ENCODE measurements around the gene KCNMA1. TPM values are rescaled to one million over a fixed set of nuclear protein-coding genes. Genes with fewer than 3 reads are reported as not detected.

The KCNMA1 gene
- total RNA-seq, 1 donor from 2014 or later: 41.3 TPM

DNA sequence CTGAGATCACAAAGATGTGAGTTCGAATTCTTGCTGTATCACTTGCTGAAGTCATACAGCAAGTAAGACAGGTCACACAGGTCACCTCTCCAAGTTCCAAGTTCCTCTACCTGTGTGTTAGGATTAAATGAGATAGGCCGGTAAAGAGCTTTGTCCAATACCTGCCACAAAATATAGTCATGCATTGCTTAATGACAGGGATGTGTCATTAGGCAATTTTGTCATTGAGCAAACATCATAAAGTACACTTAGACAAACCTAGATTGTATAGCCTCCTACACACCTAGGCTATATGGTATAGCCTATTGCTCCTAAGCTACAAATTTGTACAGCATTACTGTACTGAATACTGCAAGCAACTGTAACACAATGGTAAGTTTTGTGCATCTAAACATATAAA, 469.4 kb downstream of the KCNMA1 start:
- H3K27me3 ChIP-seq (ENCODE audit: low read depth): no peaks in the 10 kb centered on the region
- DNase-seq: no peak
- no peak for ATAC-seq
- no peak overlapping the region for H3K27ac ChIP-seq
- H3K4me1 ChIP-seq: no peaks in the 10 kb centered on the region
- no peaks in the 10 kb centered on the region for H3K9me3 ChIP-seq
- intact Hi-C loops (cut with DNase I): no loop called here
- no peaks in the 10 kb centered on the region for H3K36me3 ChIP-seq
- TF ChIP-seq, protein P1, sequence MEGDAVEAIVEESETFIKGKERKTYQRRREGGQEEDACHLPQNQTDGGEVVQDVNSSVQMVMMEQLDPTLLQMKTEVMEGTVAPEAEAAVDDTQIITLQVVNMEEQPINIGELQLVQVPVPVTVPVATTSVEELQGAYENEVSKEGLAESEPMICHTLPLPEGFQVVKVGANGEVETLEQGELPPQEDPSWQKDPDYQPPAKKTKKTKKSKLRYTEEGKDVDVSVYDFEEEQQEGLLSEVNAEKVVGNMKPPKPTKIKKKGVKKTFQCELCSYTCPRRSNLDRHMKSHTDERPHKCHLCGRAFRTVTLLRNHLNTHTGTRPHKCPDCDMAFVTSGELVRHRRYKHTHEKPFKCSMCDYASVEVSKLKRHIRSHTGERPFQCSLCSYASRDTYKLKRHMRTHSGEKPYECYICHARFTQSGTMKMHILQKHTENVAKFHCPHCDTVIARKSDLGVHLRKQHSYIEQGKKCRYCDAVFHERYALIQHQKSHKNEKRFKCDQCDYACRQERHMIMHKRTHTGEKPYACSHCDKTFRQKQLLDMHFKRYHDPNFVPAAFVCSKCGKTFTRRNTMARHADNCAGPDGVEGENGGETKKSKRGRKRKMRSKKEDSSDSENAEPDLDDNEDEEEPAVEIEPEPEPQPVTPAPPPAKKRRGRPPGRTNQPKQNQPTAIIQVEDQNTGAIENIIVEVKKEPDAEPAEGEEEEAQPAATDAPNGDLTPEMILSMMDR (IDR thresholded peaks at IDR 0.05): no peak
- no peak overlapping the region for H3K4me3 ChIP-seq

DNA sequence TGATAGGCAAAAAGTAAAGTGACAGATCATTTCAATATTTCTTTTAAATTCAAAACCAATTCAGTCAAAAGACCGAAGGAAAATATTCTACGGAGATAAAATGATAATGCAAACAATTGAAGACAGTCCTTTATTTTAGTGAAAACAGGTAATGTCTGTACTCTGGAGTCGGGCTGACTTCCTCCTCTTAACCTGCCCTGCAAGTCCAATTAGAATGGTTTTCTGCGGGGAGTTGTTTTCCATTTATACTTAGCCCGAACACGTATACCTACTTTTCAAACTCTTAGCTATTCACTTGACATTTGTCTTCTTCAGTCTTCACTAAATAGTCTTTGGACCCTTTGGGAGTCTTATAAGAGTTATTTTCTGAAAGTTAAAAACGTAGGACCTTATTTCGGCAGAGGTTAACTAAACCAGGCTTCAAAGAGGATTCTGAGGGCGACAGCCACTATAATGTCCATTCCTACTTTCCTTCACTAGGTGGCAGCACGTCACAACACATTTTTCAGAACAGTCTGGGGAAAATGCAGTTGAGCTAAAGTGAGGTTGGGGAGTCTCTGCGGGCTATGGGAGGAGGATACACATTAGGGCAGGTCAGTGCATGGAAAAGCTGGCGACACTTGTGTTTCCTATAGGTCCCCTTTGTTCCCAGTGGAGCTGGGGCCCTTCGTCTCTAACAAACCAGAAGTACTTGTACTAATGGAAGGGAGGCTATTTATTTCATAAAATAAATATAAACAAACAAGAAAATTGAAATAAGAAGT, 472.0 kb downstream of the KCNMA1 start:
- Histone ChIP-seq H3K4me3 (no peak overlapping the region), H3K27me3 (ENCODE audit: low read depth) (no peaks in the 10 kb centered on the region), H3K27ac (no peak overlapping the region), H3K36me3 (no peaks in the 10 kb centered on the region), H3K9me3 (no peaks in the 10 kb centered on the region), H3K4me1 (no peaks in the 10 kb centered on the region)
- DNase-seq: no peak
- TF ChIP-seq, protein P1 (IDR thresholded peaks at IDR 0.05): peak; percentile 72
- peak; percentile 62 to 82 for ATAC-seq
- intact Hi-C loops (cut with DNase I): no loop called here

DNA sequence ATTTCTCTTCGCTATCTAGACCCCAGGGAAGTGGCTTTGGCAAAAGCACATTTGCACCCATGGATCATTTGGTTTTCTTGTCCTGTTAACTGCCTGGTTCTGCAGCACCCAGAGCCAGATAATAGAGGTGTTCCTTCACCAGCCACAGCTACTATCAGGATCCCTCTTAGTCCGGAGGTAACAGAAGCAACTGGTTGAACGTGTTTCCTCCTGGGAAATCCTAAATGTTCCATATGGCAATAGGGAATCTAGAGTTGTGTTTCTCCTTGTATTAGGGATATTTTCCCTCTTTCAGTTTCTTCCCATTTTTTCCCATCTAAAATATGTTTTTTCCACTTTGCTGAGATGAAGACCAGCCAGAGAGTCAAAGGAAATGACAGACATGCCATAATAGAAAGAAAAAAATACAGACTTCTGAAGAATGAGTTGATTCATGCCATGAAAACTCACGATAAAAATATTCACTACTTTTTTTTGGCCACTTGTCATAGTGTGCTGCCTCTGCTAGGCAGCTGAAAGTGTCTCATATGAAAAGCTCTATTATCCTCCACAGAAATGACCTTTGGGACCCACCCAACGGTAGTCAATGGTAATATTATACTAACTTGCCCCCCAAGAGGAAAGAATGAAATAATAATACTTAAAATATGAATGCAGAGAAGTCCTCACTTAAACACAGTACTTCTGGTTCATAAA, 472.8 kb downstream of the KCNMA1 start:
- no peaks in the 10 kb centered on the region for H3K36me3 ChIP-seq
- intact Hi-C loops (cut with DNase I): no loop called here
- DNase-seq (no peak), ATAC-seq (no peak)
- no peaks in the 10 kb centered on the region for H3K9me3 ChIP-seq
- H3K27ac ChIP-seq: no peak overlapping the region
- no peaks in the 10 kb centered on the region for H3K27me3 ChIP-seq (ENCODE audit: low read depth)
- TF ChIP-seq, protein P1 (IDR thresholded peaks at IDR 0.05): no peak
- H3K4me3 ChIP-seq: no peak overlapping the region
- no peaks in the 10 kb centered on the region for H3K4me1 ChIP-seq

DNA sequence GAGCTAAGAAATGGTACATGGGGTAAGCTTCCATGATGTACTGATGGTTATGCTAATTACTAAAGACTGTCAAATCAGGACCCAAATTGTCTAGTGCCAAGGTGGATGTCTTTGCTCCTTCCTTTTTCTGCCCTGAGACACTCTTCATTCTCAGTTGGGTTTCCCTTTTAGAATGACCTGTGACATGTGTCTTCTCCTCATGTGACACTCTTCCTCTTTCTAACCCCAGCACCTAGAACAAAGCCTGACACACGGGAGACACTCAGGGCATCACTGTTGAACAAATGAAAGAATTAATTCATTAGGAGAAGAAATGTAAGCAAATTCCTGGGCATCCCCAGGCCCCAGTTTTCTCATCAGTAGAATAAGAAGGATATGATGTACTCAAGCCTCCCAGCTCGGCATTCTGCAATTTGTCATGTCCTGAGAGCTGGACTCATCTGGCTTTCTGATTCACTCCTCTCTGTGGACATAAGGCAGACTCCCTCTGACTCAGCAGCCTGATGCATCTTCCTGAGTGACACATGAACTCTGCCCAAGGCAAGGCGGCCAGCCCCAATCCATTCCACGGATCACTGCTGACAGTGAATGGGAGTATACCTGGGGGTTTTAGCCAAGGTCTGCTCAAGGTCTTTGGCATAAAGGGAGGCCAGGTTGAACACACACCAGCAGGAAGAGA, 473.8 kb downstream of the KCNMA1 start:
- Histone ChIP-seq H3K36me3 (no peaks in the 10 kb centered on the region), H3K4me1 (no peaks in the 10 kb centered on the region), H3K9me3 (no peaks in the 10 kb centered on the region), H3K4me3 (no peak overlapping the region), H3K27ac (no peak overlapping the region), H3K27me3 (ENCODE audit: low read depth) (no peaks in the 10 kb centered on the region)
- TF ChIP-seq, protein P1 (IDR thresholded peaks at IDR 0.05): no peak
- intact Hi-C loops (cut with DNase I): no loop called here
- no peak for DNase-seq
- peak; percentile 28 to 36 for ATAC-seq

DNA sequence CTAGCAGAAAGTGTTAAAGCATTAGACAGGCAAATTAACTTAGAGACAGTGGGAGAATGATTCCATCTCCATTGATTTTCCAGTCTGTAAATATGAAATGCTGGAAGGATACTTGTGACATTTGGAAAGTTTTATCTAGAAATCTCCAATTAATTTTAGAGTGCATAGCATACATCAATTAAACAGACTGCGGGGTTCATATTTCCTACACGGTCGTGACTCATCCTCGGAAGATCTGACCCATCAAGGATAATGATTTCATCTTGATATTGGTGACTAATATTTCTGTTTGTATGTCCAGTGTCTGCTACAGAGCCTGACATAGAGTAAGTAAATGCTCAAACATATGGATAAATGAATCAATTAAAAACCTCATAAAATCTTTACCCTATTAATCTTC, 474.9 kb downstream of the KCNMA1 start:
- no peaks in the 10 kb centered on the region for H3K4me1 ChIP-seq
- no peaks in the 10 kb centered on the region for H3K27me3 ChIP-seq (ENCODE audit: low read depth)
- DNase-seq: no peak
- no peak for ATAC-seq
- H3K9me3 ChIP-seq: no peaks in the 10 kb centered on the region
- no peak overlapping the region for H3K4me3 ChIP-seq
- intact Hi-C loops (cut with DNase I): no loop called here
- H3K27ac ChIP-seq: no peak overlapping the region
- TF ChIP-seq, protein P1 (IDR thresholded peaks at IDR 0.05): no peak
- no peaks in the 10 kb centered on the region for H3K36me3 ChIP-seq
